ENCODE data around the gene ZNF789.
"Not testable (repeated sequence)": the region's sequence is repeated elsewhere in the genome, so short reads cannot be mapped to it uniquely, and the experiment has no call there.

The ZNF789 gene

DNA sequence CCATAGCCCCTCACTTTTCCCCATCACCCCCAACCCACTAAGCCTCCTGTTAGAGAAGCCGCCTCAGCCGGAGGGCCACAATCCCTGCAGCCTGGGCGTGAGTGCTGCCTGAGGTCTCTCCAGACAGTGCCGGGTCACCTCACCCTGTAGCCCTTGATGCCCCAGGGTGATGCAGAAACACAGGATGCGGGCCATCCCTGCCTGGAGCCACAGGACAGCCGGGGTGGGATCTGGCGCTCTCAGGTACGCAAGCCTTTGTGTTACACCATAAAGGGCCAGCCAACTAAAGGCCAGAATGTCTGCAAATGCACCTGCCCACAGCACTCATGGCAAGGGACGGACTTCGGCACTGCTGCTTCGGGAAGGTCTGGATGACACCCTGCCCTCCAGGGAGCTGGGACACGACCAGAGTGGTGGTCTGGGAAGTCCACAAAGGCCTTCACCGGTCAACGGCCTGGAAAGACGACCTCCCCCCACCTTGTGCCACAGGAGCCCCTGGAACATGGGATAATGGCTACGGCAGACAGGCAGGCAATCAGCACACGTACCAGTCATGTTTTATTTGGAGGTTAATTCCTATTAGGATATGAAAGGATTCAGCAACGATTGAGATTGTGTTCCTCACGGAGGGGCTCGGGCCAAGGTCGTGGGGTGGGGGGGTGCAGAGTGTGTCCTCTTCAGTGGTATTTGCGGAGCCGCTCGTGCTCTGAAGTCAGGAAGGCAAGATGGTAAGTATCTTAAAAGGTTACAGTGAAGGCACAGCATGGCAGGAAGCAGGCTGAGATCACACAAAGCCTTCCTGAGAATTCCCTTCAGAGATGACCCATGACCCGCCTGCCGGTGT lies 14.8 kb upstream of the ZNF789 start:
- DNase-seq (ENCODE audit: low read depth in 2 of 2), result no peak

DNA sequence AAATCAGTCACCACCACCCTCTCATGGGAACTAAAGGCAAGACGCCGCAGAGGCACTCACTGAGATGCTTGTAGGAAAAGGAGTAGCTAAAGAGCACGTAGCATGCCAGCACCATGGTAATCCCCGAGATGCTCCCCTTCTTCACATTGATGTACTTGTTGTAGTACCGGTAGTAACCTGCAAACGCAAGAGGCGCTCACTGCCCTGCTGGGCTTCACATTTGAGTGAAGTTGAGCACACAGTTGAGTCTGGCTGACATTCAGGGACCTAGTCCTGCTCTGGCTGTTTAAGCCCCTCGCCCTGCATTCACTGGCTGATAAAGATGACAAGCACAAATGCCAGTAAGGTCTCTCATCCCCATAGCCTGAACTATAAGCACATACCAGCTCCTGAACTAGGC lies 13.6 kb upstream of the ZNF789 start:
- no peak for DNase-seq (ENCODE audit: low read depth in 2 of 2)

DNA sequence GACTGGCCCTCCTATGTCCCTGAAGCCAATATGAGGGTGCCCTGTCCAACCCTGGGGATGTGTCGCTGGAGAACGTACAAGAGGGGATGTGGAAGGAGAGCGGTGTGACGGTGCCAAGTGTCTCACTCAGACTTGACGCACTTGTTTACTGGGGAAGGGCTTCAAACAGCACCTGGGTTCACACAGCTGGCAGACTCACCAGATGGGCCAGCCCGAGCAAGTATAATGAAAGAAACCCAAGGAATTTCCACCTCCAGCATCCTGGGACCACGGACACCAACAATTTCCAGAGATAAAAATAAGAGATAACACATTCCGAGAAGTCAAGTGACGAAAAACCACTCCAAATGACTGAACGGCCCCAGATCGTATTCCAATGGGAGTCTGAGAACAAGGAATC lies 12.0 kb upstream of the ZNF789 start:
- DNase-seq (ENCODE audit: low read depth in 2 of 2), result no peak

DNA sequence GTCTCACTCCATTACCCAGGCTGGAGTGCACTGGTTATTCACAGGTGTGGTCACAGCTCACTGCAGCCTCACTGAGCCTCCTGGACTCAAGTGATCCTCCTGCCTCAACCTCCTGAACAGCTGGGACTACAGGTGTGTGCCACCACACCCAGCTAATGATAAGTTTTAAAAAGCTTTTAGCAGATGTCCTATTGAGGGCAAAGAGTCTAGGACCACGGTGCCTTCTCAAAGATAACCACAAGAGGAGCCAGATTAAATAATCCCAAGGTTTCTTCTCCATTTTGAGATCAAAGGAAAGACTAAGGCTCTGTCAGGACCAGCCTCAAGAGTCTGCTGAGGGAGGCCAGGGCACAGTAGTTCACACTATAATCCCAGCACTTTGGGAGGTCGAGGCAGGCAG lies 11.5 kb upstream of the ZNF789 start:
- no peak for DNase-seq (ENCODE audit: low read depth in 2 of 2)

DNA sequence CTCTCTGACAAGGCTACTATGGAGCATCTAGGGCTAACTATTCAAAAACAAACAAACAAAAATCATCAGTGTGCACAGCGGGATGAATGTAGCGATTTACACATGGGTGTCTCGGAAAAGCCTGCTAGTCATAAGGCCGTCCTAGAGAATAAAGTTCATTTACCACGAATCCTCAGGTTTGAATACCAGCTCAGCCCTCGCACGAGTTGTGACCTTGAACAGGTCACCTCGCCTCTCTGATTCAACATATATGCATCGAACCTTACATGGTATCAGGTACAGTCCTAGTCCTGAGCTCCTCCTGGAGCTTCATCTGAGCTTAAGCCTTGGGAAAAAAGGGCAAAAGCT lies 7.3 kb upstream of the ZNF789 start:
- DNase-seq (ENCODE audit: low read depth in 2 of 2), result no peak

DNA sequence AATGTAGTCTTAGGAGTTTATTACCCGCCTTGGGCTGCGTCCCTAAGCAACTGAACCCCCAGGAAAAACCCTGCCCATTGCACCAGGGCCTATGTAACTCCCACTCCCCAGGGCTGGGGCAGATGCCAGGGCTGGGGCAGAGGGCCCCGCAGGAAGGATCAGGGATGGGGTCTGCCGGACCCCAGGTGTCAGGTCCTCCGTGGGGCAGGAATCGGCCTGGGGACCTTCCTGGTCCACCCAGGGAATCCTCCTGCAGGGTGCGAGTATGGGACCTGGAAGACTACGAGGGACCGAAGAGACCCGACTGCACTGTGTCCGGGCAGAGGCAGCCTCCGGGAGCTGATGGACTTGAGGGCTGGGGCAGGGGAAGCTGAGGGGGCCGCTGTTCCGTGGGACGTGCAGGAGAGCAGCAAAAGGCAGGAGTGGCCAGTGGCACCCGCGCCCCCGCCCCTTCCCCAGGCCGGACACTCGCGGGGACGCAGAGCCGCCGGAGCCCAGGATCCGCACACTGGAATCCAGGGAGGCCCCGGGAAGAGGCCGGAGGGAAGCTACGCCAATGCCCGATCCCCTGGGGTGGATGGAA lies 4.3 kb upstream of the ZNF789 start:
- DNase-seq (ENCODE audit: low read depth in 2 of 2), result no peak

DNA sequence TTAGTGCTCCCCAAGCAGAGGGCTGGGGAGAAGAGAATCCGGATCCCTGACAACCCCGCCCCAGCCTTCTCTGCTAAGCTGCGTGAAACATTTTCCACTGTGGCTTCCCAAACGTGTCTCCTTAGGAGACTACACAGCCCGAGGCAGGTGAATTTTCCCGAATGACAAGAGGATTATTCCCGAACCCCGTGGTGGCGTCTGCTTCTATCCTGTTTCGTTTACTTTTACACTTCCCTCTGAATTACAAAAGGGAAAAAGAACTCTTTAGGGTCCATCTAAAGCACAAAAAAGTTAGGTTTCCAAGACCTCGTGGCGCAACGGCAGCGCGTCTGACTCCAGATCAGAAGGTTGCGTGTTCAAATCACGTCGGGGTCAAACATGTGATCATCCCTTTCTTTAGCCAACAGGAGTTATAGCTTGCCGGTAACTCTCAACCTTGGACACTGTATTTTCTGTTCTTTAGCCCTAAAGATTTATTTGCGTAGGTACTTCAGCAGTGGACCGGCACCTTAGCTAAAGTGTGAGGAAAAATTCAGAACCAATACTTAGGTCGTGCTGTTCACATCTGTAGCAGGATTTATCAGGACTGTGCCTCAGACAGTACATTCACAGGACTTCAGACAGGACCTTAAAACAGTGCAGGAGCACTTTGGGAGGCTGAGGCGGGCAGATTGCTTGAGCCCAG lies 3.2 kb upstream of the ZNF789 start:
- no peak for DNase-seq (ENCODE audit: low read depth in 2 of 2)

DNA sequence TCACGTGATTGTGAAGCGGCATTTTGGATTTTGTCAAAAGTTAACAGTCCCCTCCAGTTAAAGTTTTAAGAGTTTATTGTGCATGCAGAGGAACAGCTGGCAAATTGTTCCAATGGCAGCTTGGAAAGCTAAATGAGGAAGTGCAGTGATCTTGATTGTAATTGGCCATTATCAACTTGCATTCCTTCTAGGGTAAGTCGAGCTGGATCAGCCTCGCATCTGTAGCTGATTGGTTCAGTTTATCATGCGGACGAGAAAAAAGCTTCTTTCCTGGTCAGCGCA lies 566 bp downstream of the ZNF789 start:
- DNase-seq (ENCODE audit: low read depth in 2 of 2), result no peak

DNA sequence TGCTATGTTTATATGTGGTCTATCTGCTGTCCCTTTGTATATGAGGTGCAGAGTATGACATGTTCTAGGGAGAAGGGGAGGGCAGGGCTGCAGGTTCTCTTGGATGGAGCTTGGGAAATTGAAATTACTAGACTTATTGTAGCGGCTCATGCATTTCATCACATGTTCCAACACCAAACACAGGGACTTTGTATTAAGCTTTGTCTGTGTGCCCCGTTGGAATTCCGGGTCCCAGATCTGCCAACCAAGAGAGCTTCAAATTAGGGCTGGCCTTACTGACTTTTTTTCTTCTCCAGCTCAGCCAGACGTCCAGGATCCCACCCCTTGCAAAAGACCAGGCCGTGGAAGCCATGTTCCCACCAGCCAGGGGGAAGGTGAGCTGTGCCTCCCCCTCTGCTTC lies 3.4 kb downstream of the ZNF789 start:
- DNase-seq (ENCODE audit: low read depth in 2 of 2), result no peak

DNA sequence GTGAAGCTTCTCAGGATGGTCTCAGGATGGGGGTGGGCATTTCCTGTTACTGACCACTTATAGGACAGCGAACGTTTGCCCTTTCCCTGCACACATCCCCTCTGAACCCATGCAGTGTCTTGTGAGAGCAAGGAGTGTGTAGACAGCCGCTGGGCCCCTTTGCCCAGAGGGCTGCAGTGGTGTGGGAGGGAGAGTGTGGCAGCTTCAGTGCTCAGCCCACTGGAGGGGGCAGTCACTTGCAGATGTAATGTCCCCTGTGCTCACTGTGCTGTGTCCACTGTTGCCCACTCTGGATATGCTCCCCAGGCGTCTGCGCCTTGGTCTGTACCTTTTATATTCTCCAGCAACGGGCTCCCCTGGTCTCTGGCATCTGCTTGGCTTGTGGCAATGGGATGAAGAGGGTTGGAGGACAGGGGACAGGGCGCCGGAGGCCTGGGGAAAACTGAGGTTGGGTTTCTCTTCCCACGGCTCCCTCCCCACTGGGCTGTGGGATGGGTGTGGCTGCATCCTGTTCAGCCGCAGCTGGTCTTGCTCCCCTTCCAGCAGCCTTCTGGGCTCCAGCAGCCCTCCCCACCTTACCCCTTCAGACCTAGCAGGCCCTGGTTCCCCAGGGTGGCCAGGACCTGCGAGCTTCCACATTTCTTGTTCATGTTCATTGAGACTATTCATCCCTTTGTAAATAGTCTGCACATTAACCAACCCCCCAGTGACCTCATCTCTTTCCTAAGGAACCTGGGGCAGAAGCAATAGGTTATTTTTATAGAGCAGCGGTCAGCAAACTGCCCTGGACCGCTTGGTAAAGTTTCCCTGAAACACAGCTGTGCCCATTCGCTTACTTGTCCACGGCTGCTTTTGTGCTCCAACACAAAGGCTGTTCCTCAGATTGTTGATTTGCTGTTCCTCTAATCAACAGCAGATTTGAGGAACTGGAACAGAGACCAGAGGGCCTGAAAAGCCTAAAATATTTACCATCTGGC lies 6.1 kb downstream of the ZNF789 start:
- DNase-seq (ENCODE audit: low read depth in 2 of 2), result no peak

DNA sequence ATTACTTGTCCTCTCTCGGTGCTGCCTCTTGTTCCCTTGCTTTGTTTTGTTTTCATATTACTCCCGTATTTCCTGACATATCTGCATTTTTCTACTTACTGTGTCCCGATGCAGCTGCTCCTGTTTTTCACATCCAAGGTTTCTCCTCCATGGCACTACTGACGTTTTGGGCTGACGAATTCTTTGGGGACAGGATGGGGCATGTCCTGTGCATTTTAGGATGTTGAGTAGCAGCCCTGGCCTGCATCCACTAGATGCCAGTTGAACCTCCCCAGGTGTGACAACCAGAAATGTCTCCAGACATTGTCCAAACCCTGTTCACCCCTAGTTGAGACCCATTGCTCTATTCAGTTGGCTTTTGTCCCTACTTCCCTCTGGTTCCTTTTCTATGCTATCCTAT lies 12.4 kb downstream of the ZNF789 start:
- no peak for DNase-seq (ENCODE audit: low read depth in 2 of 2)

DNA sequence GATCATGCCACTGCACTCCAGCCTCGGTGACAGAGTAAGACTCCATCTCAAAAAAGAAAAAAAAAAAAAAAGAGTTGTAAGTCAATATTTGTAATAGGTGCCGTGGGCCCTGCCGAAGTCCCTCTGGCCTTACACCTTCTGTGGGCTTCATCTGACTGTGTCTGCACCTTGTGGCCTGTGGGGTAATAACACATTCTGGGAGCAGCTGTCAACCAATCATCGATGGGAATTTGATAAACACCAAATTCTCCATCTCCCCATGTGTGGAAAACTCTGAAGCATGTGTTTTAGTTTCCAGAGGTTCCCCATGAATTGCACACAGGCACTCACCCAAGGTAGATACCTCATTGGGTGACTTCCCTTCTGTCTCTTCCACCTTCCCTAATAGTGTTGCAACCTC lies 16.5 kb downstream of the ZNF789 start:
- DNase-seq (ENCODE audit: low read depth in 2 of 2), result no peak

DNA sequence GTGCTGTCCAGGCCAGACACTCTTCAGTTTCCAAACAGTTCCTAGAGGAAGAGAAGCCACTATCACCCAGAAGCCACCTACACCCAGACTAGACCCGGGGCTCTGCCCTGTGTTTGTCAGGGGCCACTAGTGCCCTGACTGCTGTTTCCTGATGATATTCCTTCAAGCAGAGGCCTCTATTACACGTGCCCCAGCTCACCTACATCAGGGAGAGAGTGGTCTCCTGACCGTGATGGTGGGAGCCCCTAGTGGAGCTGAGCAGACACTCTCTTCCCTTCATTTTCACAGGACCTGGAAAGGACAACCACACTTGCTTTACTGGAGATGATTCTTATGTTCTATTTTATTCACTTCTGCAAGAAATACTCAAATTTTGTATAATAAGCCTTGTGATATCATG lies 18.2 kb downstream of the ZNF789 start:
- no peak for DNase-seq (ENCODE audit: low read depth in 2 of 2)

DNA sequence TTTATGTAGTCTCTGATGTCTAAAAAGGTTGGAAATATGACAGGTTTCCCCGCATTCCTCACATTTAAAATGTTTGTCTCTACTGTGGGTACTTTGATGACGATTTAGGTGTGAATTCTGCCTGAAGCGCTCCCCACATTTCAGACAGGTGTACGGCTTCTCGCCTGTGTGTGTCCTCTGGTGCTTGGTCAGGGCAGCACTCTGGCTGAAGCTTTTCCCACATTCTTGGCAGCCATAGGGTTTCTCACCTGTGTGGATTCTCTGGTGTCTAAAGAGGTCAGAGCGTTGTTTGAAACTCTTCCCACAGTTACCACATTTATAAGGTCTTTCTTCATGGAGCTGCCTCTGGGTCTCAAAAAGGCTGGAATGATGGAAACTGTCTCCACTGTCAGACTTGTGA lies 21.1 kb downstream of the ZNF789 start:
- DNase-seq (ENCODE audit: low read depth in 2 of 2), result no peak

DNA sequence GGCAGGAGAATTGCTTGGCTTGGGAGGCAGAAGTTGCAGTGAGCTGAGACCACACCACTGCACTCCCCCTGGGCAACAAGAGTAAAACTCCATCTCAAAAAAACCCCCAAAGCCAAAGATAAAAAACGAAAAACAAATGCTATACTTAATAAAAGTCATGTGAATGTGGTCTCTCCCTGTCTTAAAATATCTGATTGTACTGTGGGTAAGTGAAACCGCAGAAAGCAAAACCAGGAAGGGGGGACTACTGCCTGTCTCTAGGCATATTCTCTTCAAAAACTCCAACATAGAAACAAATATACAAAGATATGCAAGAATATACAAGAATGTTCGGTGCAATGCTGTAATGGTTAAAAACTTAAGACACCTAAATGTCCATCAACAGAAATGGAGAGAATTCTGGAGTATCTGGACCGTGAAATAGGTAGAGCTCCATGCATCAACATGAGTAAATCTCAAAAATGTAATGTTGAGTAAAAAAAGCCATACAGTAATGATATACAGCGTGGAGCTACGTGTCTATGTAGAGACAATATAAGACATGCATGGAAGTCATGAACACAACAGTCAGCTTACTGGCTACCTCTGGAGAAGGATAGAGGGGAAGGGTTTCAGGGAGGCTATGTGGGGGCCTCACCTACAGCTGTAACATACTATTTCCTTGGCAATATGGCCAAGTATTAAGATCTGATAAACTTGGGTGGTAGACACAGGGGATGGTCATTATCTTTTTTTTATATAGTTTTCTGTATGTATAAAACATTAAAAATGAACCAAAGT lies 25.3 kb downstream of the ZNF789 start:
- no peak for DNase-seq (ENCODE audit: low read depth in 2 of 2)

DNA sequence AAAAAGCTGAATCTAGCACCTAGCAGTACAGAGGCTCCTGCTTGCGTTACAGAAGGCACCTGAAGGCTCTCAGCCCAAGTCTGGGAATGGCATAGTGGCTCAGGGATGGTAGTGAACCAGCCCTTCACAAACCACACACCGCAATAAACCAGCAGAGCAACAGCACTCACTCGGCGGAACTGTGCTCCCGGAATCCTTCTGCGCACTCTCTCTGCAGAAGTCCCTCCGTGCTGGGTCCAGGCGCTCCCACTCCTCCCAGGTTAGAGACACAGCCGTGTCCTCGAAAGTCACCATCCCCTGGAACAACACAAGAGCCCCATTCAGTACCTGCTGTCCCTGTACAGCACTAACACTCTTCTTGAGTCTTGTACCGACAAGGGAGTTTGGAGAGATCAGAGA lies 25.9 kb downstream of the ZNF789 start:
- no peak for DNase-seq (ENCODE audit: low read depth in 2 of 2)

DNA sequence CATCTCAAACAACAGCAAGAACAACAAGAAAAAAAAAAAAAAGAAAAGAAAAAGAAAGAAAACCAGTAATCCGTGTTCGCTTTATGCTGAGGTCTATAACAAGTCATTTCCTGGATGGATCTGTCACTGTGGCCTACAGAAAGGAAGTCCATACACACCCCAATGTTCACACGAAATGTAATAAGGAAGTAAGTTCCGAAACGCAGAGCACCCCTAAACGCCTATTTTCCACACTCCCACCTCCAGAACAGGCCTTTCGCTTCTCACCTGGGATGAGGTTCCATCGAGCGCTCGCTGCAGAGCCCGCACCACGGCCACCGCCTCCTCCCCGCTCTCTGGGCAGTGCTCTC lies 26.7 kb downstream of the ZNF789 start:
- no peak for DNase-seq (ENCODE audit: low read depth in 2 of 2)

DNA sequence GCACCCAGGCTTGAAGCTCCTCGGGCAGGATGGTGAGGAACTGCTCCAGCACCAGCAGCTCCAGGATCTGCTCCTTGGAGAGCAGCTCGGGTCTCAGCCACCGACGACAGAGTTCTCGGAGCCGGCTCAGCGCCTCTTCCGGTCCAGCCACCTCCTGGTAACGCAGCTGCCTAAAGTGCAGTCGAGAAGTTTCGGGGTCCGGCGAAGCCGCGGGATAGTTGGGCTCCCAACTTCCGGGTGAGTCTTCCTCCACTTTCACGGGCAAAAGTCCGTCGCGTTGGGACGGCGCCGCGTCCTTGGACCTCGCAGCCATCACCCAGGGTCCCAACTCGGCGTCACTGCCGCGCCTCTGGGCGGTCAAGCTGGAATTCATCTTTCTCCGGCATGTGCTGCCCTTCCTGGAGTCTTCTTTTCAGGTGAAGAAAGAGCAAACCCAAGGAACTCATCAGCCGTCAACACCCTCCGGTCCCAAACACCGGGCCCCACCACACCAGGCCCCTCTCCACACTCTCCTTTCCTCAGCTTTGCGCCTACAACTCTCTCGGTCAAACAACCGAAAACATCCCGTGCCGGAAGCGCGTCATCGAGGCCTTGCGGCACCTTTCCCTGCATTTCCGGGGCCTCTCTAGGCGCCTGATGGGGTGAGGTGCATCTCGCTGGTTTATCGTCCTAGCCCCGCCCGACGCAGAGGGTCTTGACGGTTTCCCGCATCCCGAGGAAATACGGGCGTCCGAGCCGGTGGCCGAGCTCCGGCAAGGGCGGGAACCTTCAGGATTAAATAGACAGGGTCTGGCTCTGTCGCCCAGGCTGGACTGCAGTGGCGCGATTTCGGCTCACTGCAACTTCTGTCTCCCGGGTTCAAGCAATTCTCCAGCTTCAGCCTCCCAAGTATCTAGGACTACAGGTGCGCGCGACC lies 27.3 kb downstream of the ZNF789 start, which contains the start of gene ZNF394:
ZNF394 (minus strand) TSS at position 561 of the 916 bp plus-strand sequence; CDS start at position 373, 188 bp downstream.
- peak; percentile 80 to 86 for DNase-seq (ENCODE audit: low read depth in 2 of 2)

DNA sequence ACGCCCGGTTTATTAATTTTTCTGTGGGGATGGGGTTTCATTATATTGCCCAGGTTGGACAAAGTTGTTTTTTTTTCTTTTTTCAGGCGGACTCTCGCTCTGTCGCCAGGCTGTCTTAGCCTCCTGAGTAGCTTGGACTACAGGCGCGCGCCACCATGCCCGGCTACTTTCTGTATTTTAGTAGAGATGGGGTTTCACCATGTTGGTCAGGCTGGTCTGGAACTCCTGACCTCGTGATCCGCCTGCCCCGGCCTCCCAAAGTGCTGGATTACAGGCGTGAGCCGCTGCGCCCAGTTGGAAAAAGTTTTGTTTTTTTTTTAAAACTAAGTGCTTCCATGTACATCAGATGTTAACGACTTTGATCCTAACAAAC lies 27.9 kb downstream of the ZNF789 start:
- DNase-seq (ENCODE audit: low read depth in 2 of 2), result no peak

DNA sequence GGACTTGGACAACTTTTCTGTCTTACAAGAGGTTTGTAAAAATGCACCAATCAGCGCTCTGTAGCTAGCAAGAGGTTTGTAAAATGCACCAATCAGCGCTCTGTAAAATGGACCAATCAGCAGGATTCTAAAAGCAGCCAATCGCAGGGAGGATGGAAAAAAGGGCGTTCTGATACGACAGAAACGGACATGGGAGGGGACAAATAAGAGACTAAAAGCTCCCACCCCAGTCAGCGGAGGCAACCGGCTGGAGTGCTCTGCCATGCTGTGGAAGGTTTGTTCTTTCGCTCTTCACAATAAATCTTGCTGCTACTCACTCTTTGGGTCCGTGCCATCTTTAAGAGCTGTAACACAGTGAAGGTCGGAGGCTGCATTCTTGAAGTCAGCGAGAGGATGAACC lies 28.5 kb downstream of the ZNF789 start:
- DNase-seq (ENCODE audit: low read depth in 2 of 2), result not testable (repeated sequence)

DNA sequence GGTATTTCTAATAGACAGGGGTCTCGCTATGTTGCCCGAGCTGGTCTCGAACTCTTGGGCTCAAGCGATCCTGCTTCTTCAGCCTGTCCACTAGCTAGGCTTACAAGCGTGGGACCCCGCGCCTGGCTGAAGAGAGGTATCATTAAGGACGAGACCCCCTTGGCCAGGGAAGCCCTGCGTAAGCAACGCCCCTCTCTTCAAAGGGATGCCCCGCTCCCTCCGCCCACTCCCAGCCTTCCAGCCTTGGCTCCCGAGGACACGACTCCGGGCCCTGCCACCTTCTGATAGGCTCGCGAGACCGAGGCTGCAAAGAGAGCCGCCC lies 31.6 kb downstream of the ZNF789 start:
- no peak for DNase-seq (ENCODE audit: low read depth in 2 of 2)

All from stimulated activated CD8-positive, alpha-beta memory T cell treated with anti-CD3 and anti-CD28 coated beads, Interleukin-15, amount 100 ng/mL, for 48 hours (primary cell).